Activated CD4-positive, alpha-beta T cell treated with anti-CD3 and anti-CD28 coated beads, Interleukin-2, amount 10 ng/mL, durations not matched to agents 24 days and 14 days (primary cell): ENCODE data around the gene CACNA1C. TPM values are rescaled to one million over a fixed set of nuclear protein-coding genes. Genes with fewer than 3 reads are reported as not detected.
A peak's percentile ranks its signal among the peaks of the same experiment; 100 is the strongest.

ENCODE experiments used
- DNase-seq: peaks from one replicate; pipeline ENCODE4 v3.0.0; 2022
- H3K27ac Mint-ChIP-seq: one replicate; pipeline ENCODE4 v1.8.0; 2022; ENCODE audit warnings: mild to moderate bottlenecking, mixed read lengths
- H3K27me3 Mint-ChIP-seq: one replicate; pipeline ENCODE4 v1.8.0; 2022; ENCODE audit warnings: mixed read lengths
- H3K36me3 Mint-ChIP-seq: one replicate; pipeline ENCODE4 v1.8.0; 2022; ENCODE audit warnings: low read depth, mild to moderate bottlenecking, mixed read lengths
- H3K4me1 Mint-ChIP-seq: one replicate; pipeline ENCODE4 v1.8.0; 2021; ENCODE audit warnings: mixed read lengths
- H3K4me3 Mint-ChIP-seq: one replicate; pipeline ENCODE4 v1.8.0; 2022; ENCODE audit warnings: mild to moderate bottlenecking, moderate library complexity, mixed read lengths
- H3K9me3 Mint-ChIP-seq: one replicate; pipeline ENCODE4 v1.8.0; 2021; ENCODE audit warnings: mixed read lengths
- intact Hi-C: fragments of 100-400 bp; cut with micrococcal nuclease; formaldehyde crosslinking; loops from one replicate; pipeline ENCODE4 v1.15.1; 2023
- total RNA-seq: library from RNA; stranded (reverse); gene quantifications from 2 replicates; pipeline ENCODE4 v1.2.3, GENCODE V29; 2022

The CACNA1C gene
- total RNA-seq, 1 donor from 2014 or later = 0.07 TPM

DNA sequence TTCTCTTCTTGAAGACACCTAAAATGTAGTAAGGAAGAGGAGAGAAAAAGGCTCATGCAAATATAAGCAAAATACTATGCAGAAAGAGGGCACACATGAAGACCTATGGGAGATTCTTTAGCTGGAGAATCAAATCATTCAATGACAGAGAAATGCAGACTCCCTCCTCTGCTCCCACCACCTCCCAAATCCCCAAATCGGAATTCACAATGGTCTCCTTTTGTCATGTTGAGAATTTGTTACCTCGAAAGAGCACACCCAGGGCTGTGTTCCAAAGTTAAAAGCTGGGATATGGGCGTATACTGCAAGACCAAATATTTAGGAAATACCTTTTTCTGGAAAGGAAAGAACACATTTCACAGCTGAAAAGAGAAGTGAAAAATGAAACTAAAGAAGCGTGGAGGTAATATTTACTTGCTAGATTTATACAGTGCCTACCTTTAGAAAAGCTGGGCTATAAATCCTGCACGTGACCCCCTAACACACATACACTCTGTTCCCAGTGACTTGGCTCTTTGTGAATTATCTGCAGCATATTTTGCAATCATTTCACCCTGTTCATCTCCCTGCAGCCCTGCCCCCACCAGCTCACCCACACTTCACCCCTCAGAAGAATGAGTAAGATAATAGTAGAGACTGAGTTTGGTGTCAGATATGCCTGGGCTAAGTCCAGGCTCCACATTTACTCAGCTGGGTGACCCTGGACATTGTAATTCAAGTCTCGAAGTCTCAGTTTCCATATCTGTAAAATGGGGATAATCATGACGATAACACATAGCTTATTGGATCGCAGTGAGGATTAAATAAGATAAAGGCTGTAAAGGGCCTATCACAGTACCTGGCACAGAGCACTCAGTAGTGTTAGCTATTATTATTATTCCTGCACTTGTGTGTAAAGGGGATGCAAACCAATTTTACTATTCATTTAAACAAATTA, 2.9 kb upstream of the CACNA1C start:
- Mint-ChIP-seq H3K9me3 (no peaks in the 10 kb centered on the region), H3K27ac (no peak overlapping the region), H3K36me3 (no peaks in the 10 kb centered on the region), H3K27me3 (peaks cover 68% of the 10 kb centered on the region), H3K4me1 (peaks cover 12% of the 10 kb centered on the region), H3K4me3 (no peak overlapping the region)
- intact Hi-C loops = no loop called here
- no peak for DNase-seq

- Mint-ChIP-seq H3K4me1 (peaks cover 12% of the 10 kb centered on the region), H3K9me3 (no peaks in the 10 kb centered on the region), H3K36me3 (no peaks in the 10 kb centered on the region), H3K27ac (no peak overlapping the region), H3K4me3 (peak overlapping the region; percentile 67), H3K27me3 (peaks cover 73% of the 10 kb centered on the region)
- DNase-seq = no peak
- intact Hi-C loops = no loop called here
Observed at GRCh38 chr12:2051700-2052621, 826 bp upstream of the CACNA1C start.

GRCh38 chr12:2053691-2054090, 904 bp downstream of the CACNA1C start:
- no peak overlapping the region for H3K27ac Mint-ChIP-seq
- H3K4me1 Mint-ChIP-seq = peaks cover 12% of the 10 kb centered on the region
- H3K36me3 Mint-ChIP-seq = no peaks in the 10 kb centered on the region
- intact Hi-C loops = no loop called here
- H3K4me3 Mint-ChIP-seq = no peak overlapping the region
- no peak for DNase-seq
- peaks cover 77% of the 10 kb centered on the region for H3K27me3 Mint-ChIP-seq
- no peaks in the 10 kb centered on the region for H3K9me3 Mint-ChIP-seq

- Mint-ChIP-seq H3K36me3 (no peaks in the 10 kb centered on the region), H3K4me3 (peak overlapping the region; percentile 72), H3K4me1 (peaks cover 12% of the 10 kb centered on the region), H3K9me3 (no peaks in the 10 kb centered on the region), H3K27me3 (peaks cover 79% of the 10 kb centered on the region), H3K27ac (no peak overlapping the region)
- DNase-seq = no peak
- intact Hi-C loops = no loop called here
Observed at GRCh38 chr12:2054091-2055018, 1.6 kb downstream of the CACNA1C start.

- Mint-ChIP-seq H3K36me3 (no peaks in the 10 kb centered on the region), H3K4me1 (peaks cover 8% of the 10 kb centered on the region), H3K9me3 (no peaks in the 10 kb centered on the region), H3K27ac (no peak overlapping the region), H3K27me3 (peaks cover 65% of the 10 kb centered on the region), H3K4me3 (no peak overlapping the region)
- DNase-seq = peak; percentile 83
- intact Hi-C loops = no loop called here
Observed at GRCh38 chr12:2057041-2057794, 4.4 kb downstream of the CACNA1C start.

- peaks cover 8% of the 10 kb centered on the region for H3K4me1 Mint-ChIP-seq
- no peaks in the 10 kb centered on the region for H3K36me3 Mint-ChIP-seq
- intact Hi-C loops = no loop called here
- H3K4me3 Mint-ChIP-seq = no peak overlapping the region
- H3K9me3 Mint-ChIP-seq = no peaks in the 10 kb centered on the region
- no peak for DNase-seq
- peaks cover 67% of the 10 kb centered on the region for H3K27me3 Mint-ChIP-seq
- H3K27ac Mint-ChIP-seq = no peak overlapping the region
Observed at GRCh38 chr12:2057795-2058408, 5.1 kb downstream of the CACNA1C start.

DNA sequence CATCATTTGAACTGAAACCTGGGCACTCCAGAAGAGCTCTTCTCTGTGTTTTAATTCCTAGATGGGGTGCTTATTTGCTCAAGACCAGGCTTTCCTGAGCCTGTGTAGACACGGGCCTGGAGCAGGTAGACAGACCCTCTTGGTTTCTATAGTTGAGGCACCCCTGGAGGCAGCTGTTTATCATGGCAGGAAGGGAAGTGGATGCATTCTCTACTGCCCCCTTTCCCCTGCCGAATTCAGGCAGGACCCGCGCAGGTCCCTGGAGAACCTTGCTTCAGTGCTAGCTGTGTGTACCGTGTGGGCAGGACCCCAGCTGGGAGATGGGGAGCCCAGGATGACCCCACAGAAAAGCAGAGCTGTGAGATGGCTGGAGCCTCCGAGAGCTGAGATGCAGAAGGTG, 6.0 kb downstream of the CACNA1C start:
- no peak for DNase-seq
- H3K4me1 Mint-ChIP-seq = peaks cover 11% of the 10 kb centered on the region
- peaks cover 65% of the 10 kb centered on the region for H3K27me3 Mint-ChIP-seq
- no peak overlapping the region for H3K27ac Mint-ChIP-seq
- intact Hi-C loops = no loop called here
- no peaks in the 10 kb centered on the region for H3K36me3 Mint-ChIP-seq
- H3K9me3 Mint-ChIP-seq = no peaks in the 10 kb centered on the region
- no peak overlapping the region for H3K4me3 Mint-ChIP-seq

DNA sequence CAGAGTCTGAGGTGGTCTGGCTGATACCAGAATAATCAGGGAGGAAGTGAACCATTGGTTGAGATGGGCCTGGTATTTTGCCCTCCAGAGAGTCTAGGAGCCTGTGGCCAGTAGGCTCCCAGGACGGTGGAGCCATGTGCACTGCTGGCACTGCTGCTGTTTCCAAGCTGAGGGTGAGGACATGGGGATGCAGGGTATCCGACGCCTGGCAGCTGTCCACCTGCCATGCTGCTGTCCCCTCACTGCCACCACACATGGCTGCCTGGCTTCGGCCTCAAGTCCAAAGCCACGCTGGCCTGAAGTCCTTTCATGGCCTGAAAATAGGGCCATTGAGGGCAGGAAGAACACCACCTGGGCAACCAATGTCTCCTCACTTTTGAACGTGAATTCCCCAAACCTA, 8.6 kb downstream of the CACNA1C start:
- no peaks in the 10 kb centered on the region for H3K9me3 Mint-ChIP-seq
- intact Hi-C loops = no loop called here
- DNase-seq = no peak
- H3K4me3 Mint-ChIP-seq = no peak overlapping the region
- no peak overlapping the region for H3K27ac Mint-ChIP-seq
- no peaks in the 10 kb centered on the region for H3K36me3 Mint-ChIP-seq
- H3K4me1 Mint-ChIP-seq = peaks cover 10% of the 10 kb centered on the region
- H3K27me3 Mint-ChIP-seq = peaks cover 48% of the 10 kb centered on the region

DNA sequence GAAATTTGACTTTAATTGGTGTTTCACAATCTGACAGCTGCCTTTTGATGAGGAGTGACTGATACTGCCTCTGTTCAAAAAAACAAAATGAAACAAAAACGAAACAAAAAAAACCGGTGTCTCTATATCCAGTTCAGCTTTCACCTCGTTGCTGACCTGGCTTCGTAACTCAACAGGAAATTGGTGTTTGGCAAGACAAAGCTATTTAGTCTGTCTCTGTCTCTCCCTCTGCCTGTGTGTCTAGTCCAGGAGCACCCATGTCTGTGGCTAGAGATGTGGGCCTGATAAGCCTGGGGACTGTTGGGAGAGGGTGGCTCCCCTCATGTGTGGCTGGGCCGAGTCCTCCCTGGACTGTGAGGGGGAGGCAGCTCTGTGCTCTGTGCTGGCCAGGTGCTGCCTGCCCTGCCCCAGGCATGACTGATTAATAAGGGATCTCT, 11.3 kb downstream of the CACNA1C start:
- DNase-seq = peak; percentile 78
- Mint-ChIP-seq H3K36me3 (no peaks in the 10 kb centered on the region), H3K27me3 (peaks cover 27% of the 10 kb centered on the region), H3K9me3 (peaks cover 3% of the 10 kb centered on the region), H3K4me3 (peak overlapping the region; percentile 76), H3K27ac (peak overlapping the region; percentile 46), H3K4me1 (peaks cover 10% of the 10 kb centered on the region)
- intact Hi-C loops = no loop called here

GRCh38 chr12:2068653-2069052, 15.9 kb downstream of the CACNA1C start:
- H3K36me3 Mint-ChIP-seq = peaks cover 4% of the 10 kb centered on the region
- no peak overlapping the region for H3K4me3 Mint-ChIP-seq
- intact Hi-C loops = no loop called here
- DNase-seq = no peak
- H3K27ac Mint-ChIP-seq = no peak overlapping the region
- H3K4me1 Mint-ChIP-seq = peaks cover 9% of the 10 kb centered on the region
- peaks cover 11% of the 10 kb centered on the region for H3K27me3 Mint-ChIP-seq
- H3K9me3 Mint-ChIP-seq = peaks cover 11% of the 10 kb centered on the region

DNA sequence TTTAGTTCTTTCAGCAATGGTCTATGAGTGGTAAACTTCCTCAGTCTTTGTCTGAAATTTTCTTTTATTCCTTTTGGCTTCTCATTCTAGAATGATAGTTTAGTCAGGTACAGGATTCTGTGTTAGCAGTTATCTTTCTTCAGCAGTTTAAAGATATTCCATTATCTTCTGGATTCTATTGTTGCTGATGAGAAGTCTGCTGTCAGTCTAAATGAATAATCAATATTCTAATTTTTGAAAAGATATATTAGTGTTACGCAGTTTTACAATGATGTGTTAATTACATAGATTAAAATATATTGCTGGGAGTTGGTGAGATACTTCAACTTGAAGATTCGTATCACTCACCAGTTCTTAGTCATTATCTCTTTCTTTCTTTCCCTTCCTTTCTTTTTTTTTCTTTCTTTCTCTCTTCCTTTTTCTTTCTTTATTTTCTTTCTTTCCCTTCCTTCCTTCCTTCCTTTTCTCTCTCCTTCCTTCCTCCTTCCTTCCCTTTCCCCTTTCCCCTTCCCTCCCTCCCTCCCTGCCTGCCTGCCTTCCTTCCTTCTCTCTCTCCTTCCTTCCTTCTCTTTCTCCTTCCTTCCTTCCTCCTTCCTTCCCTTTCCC, 17.8 kb downstream of the CACNA1C start:
- no peaks in the 10 kb centered on the region for H3K4me1 Mint-ChIP-seq
- intact Hi-C loops = no loop called here
- no peak overlapping the region for H3K27ac Mint-ChIP-seq
- H3K36me3 Mint-ChIP-seq = peaks cover 4% of the 10 kb centered on the region
- no peak for DNase-seq
- H3K27me3 Mint-ChIP-seq = peaks cover 8% of the 10 kb centered on the region
- H3K4me3 Mint-ChIP-seq = no peak overlapping the region
- peaks cover 11% of the 10 kb centered on the region for H3K9me3 Mint-ChIP-seq

- H3K36me3 Mint-ChIP-seq = peaks cover 4% of the 10 kb centered on the region
- no peak for DNase-seq
- H3K9me3 Mint-ChIP-seq = peaks cover 8% of the 10 kb centered on the region
- H3K4me3 Mint-ChIP-seq = no peak overlapping the region
- peaks cover 2% of the 10 kb centered on the region for H3K27me3 Mint-ChIP-seq
- intact Hi-C loops = no loop called here
- H3K4me1 Mint-ChIP-seq = no peaks in the 10 kb centered on the region
- H3K27ac Mint-ChIP-seq = no peak overlapping the region
Observed at GRCh38 chr12:2074792-2075191, 22.0 kb downstream of the CACNA1C start.
